ENCODE results near the gene GYPA.
"Not testable (repeated sequence)": the region's sequence is repeated elsewhere in the genome, so short reads cannot be mapped to it uniquely, and the experiment has no call there.

GYPA gene

GRCh38 chr4:144091181-144091580, 49.3 kb downstream of the GYPA start:
- not testable (repeated sequence) for H3K23ac ChIP-seq (ENCODE audit: low read length in 2 of 2); H3K27me3 ChIP-seq (ENCODE audit: control insufficient read depth in 1 of 2, insufficient read depth in 1 of 2, low read length in 2 of 2); H3K79me1 ChIP-seq (replicated peaks; ENCODE audit: low read length, poor library complexity, severe bottlenecking); DNase-seq; H2BK5ac ChIP-seq (ENCODE audit: low read depth, low read length, poor library complexity, severe bottlenecking); H3K4me3 ChIP-seq (ENCODE audit: insufficient read depth in 1 of 2, low read depth in 1 of 2, low read length in 2 of 2); H3K4me2 ChIP-seq (ENCODE audit: low read length, poor library complexity, severe bottlenecking); H3K36me3 ChIP-seq (ENCODE audit: control insufficient read depth in 1 of 2, insufficient read depth in 2 of 2, low read depth in 1 of 2, low read length in 2 of 2); H3K4me1 ChIP-seq (ENCODE audit: control insufficient read depth, insufficient read depth, low read depth, low read length); H2BK120ac ChIP-seq (ENCODE audit: low read depth, low read length); H4K91ac ChIP-seq (ENCODE audit: low read length); H3K9me3 ChIP-seq (ENCODE audit: control insufficient read depth, low read length); H4K8ac ChIP-seq (ENCODE audit: low read length); H2BK15ac ChIP-seq (ENCODE audit: low read depth, poor library complexity, severe bottlenecking); H2BK12ac ChIP-seq (ENCODE audit: low read length in 2 of 2); H3K18ac ChIP-seq (ENCODE audit: low read depth in 1 of 2, low read length in 2 of 2); H3K9ac ChIP-seq (ENCODE audit: low read length); H2AK5ac ChIP-seq (ENCODE audit: low read length, severe bottlenecking); H3K27ac ChIP-seq (ENCODE audit: low read length, poor library complexity, severe bottlenecking); H3K4ac ChIP-seq (ENCODE audit: low read depth in 1 of 2, low read length in 2 of 2); H3K14ac ChIP-seq (ENCODE audit: low read length in 2 of 2); H2AFZ ChIP-seq (ENCODE audit: low read depth, low read length)
- WGBS, result 92% methylated on average over 1 of the region's 2 CpGs

GRCh38 chr4:144090744-144091143, 49.8 kb downstream of the GYPA start:
- Histone ChIP-seq H3K27me3 (ENCODE audit: control insufficient read depth in 1 of 2, insufficient read depth in 1 of 2, low read length in 2 of 2) (no peaks in the 10 kb centered on the region), H4K8ac (ENCODE audit: low read length) (no peak overlapping the region), H2BK15ac (ENCODE audit: low read depth, poor library complexity, severe bottlenecking) (no peak overlapping the region), H2BK12ac (ENCODE audit: low read length in 2 of 2) (no peak overlapping the region), H3K14ac (ENCODE audit: low read length in 2 of 2) (no peak overlapping the region), H3K9ac (ENCODE audit: low read length) (no peak overlapping the region), H2AK5ac (ENCODE audit: low read length, severe bottlenecking) (no peak overlapping the region), H4K91ac (ENCODE audit: low read length) (no peak overlapping the region), H3K36me3 (ENCODE audit: control insufficient read depth in 1 of 2, insufficient read depth in 2 of 2, low read depth in 1 of 2, low read length in 2 of 2) (no peaks in the 10 kb centered on the region), H3K27ac (ENCODE audit: low read length, poor library complexity, severe bottlenecking) (no peak overlapping the region), H3K4me1 (ENCODE audit: control insufficient read depth, insufficient read depth, low read depth, low read length) (no peaks in the 10 kb centered on the region), H3K23ac (ENCODE audit: low read length in 2 of 2) (no peak overlapping the region), H3K9me3 (ENCODE audit: control insufficient read depth, low read length) (no peaks in the 10 kb centered on the region), H3K18ac (ENCODE audit: low read depth in 1 of 2, low read length in 2 of 2) (no peak overlapping the region), H3K4ac (ENCODE audit: low read depth in 1 of 2, low read length in 2 of 2) (no peak overlapping the region), H3K4me3 (ENCODE audit: insufficient read depth in 1 of 2, low read depth in 1 of 2, low read length in 2 of 2) (no peak overlapping the region), H2BK5ac (ENCODE audit: low read depth, low read length, poor library complexity, severe bottlenecking) (no peak overlapping the region), H3K4me2 (ENCODE audit: low read length, poor library complexity, severe bottlenecking) (no peak overlapping the region), H3K79me1 (replicated peaks; ENCODE audit: low read length, poor library complexity, severe bottlenecking) (no peaks in the 10 kb centered on the region), H2BK120ac (ENCODE audit: low read depth, low read length) (no peak overlapping the region), H2AFZ (ENCODE audit: low read depth, low read length) (no peak overlapping the region)
- DNase-seq, result no peak
- 63% methylated on average over 5 of the region's 5 CpGs for WGBS

GRCh38 chr4:144082053-144082452, 58.5 kb downstream of the GYPA start:
- not testable (repeated sequence) for H2AK5ac ChIP-seq (ENCODE audit: low read length, severe bottlenecking); H2BK12ac ChIP-seq (ENCODE audit: low read length in 2 of 2); H3K27ac ChIP-seq (ENCODE audit: low read length, poor library complexity, severe bottlenecking); H3K23ac ChIP-seq (ENCODE audit: low read length in 2 of 2); H3K27me3 ChIP-seq (ENCODE audit: control insufficient read depth in 1 of 2, insufficient read depth in 1 of 2, low read length in 2 of 2); H3K36me3 ChIP-seq (ENCODE audit: control insufficient read depth in 1 of 2, insufficient read depth in 2 of 2, low read depth in 1 of 2, low read length in 2 of 2); H4K91ac ChIP-seq (ENCODE audit: low read length); H3K9ac ChIP-seq (ENCODE audit: low read length); H2BK5ac ChIP-seq (ENCODE audit: low read depth, low read length, poor library complexity, severe bottlenecking); H3K4me2 ChIP-seq (ENCODE audit: low read length, poor library complexity, severe bottlenecking); H3K4ac ChIP-seq (ENCODE audit: low read depth in 1 of 2, low read length in 2 of 2); H3K4me3 ChIP-seq (ENCODE audit: insufficient read depth in 1 of 2, low read depth in 1 of 2, low read length in 2 of 2); H2BK15ac ChIP-seq (ENCODE audit: low read depth, poor library complexity, severe bottlenecking); H3K4me1 ChIP-seq (ENCODE audit: control insufficient read depth, insufficient read depth, low read depth, low read length); DNase-seq; H2AFZ ChIP-seq (ENCODE audit: low read depth, low read length); H4K8ac ChIP-seq (ENCODE audit: low read length); H3K9me3 ChIP-seq (ENCODE audit: control insufficient read depth, low read length); H3K18ac ChIP-seq (ENCODE audit: low read depth in 1 of 2, low read length in 2 of 2); H2BK120ac ChIP-seq (ENCODE audit: low read depth, low read length); H3K14ac ChIP-seq (ENCODE audit: low read length in 2 of 2); H3K79me1 ChIP-seq (replicated peaks; ENCODE audit: low read length, poor library complexity, severe bottlenecking)
- 77% methylated on average over 2 of the region's 3 CpGs for WGBS

- not testable (repeated sequence) for H4K91ac ChIP-seq (ENCODE audit: low read length)
Observed at GRCh38 chr4:144080135-144080534, 60.4 kb downstream of the GYPA start.

More at GRCh38 chr4:144080135-144080534, 60.4 kb downstream of the GYPA start:
- H3K4ac ChIP-seq (ENCODE audit: low read depth in 1 of 2, low read length in 2 of 2); H2BK120ac ChIP-seq (ENCODE audit: low read depth, low read length); H3K4me1 ChIP-seq (ENCODE audit: control insufficient read depth, insufficient read depth, low read depth, low read length); H3K14ac ChIP-seq (ENCODE audit: low read length in 2 of 2); H3K23ac ChIP-seq (ENCODE audit: low read length in 2 of 2); H3K4me2 ChIP-seq (ENCODE audit: low read length, poor library complexity, severe bottlenecking); H3K36me3 ChIP-seq (ENCODE audit: control insufficient read depth in 1 of 2, insufficient read depth in 2 of 2, low read depth in 1 of 2, low read length in 2 of 2); H3K4me3 ChIP-seq (ENCODE audit: insufficient read depth in 1 of 2, low read depth in 1 of 2, low read length in 2 of 2); H4K8ac ChIP-seq (ENCODE audit: low read length); H3K27me3 ChIP-seq (ENCODE audit: control insufficient read depth in 1 of 2, insufficient read depth in 1 of 2, low read length in 2 of 2); H2AK5ac ChIP-seq (ENCODE audit: low read length, severe bottlenecking); H3K79me1 ChIP-seq (replicated peaks; ENCODE audit: low read length, poor library complexity, severe bottlenecking); H3K18ac ChIP-seq (ENCODE audit: low read depth in 1 of 2, low read length in 2 of 2); H3K27ac ChIP-seq (ENCODE audit: low read length, poor library complexity, severe bottlenecking); H2AFZ ChIP-seq (ENCODE audit: low read depth, low read length); H3K9ac ChIP-seq (ENCODE audit: low read length); H2BK12ac ChIP-seq (ENCODE audit: low read length in 2 of 2); H2BK5ac ChIP-seq (ENCODE audit: low read depth, low read length, poor library complexity, severe bottlenecking); DNase-seq; H2BK15ac ChIP-seq (ENCODE audit: low read depth, poor library complexity, severe bottlenecking); H3K9me3 ChIP-seq (ENCODE audit: control insufficient read depth, low read length): not testable (repeated sequence)
- WGBS, result 94% methylated on average over 3 of the region's 4 CpGs
